Esophagus squamous epithelium (tissue), 4 donors: ENCODE measurements around the gene SUPT3H.

Source experiments
- CTCF ChIP-seq, 6 experiments: fragments of 450-650 bp in 4 of 6; fragments of 200-600 bp in 2 of 6; sonication (generic) in 2 of 6; IDR thresholded peaks; one replicate each; pipeline ENCODE4 v1.5.1; 2016 to 2019; ENCODE audit warnings: antibody characterized with exemption in 6 of 6, mild to moderate bottlenecking in 4 of 6, moderate library complexity in 4 of 6
- POLR2A ChIP-seq, 4 donors: fragments of 450-650 bp; IDR thresholded peaks; one replicate each; pipeline ENCODE4 v1.6.1; 2017; ENCODE audit warnings: antibody characterized with exemption in 4 of 4, mild to moderate bottlenecking in 4 of 4, moderate library complexity in 3 of 4

GRCh38 chr6:45375449-45375848 lies 2.3 kb downstream of the SUPT3H start:
- TF ChIP-seq CTCF (IDR thresholded peaks at IDR 0.05) (no peak), POLR2A (IDR thresholded peaks at IDR 0.05) (no peak)
